Epithelial cell of esophagus (primary cell): ENCODE measurements around the gene ATRIP.
A peak's percentile ranks its signal among the peaks of the same experiment; 100 is the strongest.

Source experiments
- DNase-seq: peaks from one replicate; pipeline ENCODE4 v3.0.0; 2010; ENCODE audit warnings: low read depth
- H3K4me3 ChIP-seq: 2 replicates; pipeline ENCODE4 v1.5.1; 2011; ENCODE audit warnings: mild to moderate bottlenecking, low read length, control low read depth
- CTCF ChIP-seq: IDR thresholded peaks from 2 replicates; pipeline ENCODE4 v1.5.1; 2011; ENCODE audit warnings: low read depth, mild to moderate bottlenecking, low read length, control low read depth, inconsistent platforms; ENCODE audit not compliant: insufficient read depth; ENCODE audit errors: missing control alignments

Gene ATRIP

DNA sequence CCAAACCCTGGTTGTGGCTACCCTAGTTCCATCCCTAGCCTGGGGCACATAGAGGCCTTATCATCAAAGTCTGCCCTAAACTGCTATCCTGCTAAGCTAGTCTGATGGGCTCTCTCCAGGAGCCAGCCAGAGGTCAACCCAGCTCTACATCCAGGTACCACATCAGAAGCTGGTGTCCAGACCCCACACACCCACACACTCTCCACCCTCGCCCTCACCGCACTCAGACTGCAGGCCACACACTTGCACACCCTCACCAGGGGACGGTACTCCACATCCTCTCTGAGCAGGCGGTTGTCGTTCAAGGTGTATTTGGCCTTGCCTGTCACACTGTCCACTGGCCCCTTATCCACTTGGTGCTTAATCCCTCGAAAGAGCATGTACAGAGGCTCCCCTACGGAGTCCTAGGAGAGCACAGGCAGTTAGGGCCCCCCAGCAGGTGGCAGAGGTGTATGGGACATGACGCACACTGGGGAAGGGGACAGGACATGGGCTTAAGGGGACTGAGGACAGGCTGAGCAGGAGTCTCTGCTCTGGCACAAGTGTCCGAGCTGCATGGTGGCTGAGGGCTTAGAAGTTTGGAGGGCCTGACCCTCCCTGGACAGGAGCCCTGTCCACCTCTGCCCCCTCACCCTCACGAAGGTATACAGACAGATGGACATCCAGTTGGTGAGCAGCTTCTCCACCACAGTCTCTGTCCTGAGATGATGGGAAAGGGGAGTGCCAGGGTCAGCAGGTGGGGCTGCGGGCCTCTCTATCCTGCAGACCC, 34.7 kb upstream of the ATRIP start:
- H3K4me3 ChIP-seq: no peak overlapping the region
- no peak for TF ChIP-seq CTCF
- no peak for DNase-seq

DNA sequence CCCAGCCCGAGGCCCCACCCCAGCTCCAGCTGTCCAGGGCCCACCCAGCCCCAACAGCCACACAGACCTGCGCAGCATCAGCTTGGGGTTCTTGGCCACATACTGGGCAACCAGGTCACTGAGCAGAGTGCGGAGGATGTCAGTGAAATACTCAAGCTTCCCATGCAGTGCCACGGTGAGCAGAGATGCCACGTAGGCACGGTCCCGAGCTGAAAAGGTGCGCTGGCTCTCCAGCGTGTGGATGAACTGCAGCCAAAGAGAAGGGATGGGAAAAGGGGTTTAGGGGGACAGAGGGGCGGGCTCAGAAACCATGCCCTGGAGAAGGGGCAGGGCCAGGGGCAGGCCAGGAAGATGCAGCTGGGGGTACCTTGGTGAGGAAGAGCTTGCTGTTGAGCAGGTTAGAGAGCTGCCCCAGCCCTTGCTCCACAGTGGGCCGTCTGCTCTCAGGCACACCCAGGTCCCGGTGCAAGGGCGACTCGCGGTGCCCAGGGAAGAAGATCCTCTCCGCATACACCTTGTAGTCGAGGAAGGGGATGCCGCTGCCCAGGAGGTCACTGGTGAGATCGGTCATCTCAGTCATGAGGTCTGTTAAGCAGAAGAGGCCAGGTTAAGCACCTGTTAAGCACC, 34.0 kb upstream of the ATRIP start:
- no peak for DNase-seq
- no peak for TF ChIP-seq CTCF
- H3K4me3 ChIP-seq: no peak overlapping the region

DNA sequence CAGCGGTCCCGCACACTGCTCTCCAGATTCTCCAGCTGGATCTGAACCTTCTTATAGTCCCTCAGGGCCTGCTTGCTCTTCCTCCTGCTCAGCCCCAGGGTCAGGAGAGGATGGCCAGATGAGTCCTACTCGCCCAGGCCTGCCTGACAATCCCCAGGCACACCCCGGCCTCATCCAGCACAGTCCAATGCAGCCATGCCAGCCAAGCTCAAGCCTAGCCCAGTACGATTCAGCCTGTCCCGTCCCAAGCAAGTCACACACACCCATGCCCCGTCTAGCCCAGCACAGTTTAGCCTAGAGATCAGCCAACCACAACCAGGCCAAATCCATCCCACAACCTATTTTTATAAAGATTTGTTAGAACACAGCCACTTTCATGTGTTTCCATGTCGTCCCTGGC, 33.5 kb upstream of the ATRIP start:
- peak; percentile 37 for DNase-seq
- H3K4me3 ChIP-seq: no peak overlapping the region
- TF ChIP-seq CTCF: no peak

DNA sequence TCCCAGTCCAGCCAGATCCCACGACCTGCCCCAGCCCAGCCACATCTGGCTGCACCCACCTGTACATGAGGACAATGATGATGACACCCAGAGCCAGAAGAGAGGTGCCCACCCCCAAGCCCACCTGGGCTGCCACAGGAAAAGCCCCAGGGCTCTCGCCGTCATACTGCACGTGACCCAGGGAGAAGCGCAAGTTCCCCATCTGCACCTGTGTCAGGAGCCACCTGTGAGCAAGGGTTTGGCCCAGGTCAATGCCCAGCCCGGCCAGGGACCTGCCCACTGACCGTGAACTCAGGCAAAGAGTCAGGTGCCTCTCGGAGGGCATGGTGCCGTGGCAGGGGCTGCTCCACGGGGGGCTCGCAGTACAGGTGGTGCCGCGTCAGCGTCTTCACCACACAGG, 32.9 kb upstream of the ATRIP start:
- no peak for TF ChIP-seq CTCF
- no peak overlapping the region for H3K4me3 ChIP-seq
- DNase-seq: no peak

GRCh38 chr3:48414376-48415250, 31.9 kb upstream of the ATRIP start:
- no peak for DNase-seq
- no peak overlapping the region for H3K4me3 ChIP-seq
- TF ChIP-seq CTCF: no peak

DNA sequence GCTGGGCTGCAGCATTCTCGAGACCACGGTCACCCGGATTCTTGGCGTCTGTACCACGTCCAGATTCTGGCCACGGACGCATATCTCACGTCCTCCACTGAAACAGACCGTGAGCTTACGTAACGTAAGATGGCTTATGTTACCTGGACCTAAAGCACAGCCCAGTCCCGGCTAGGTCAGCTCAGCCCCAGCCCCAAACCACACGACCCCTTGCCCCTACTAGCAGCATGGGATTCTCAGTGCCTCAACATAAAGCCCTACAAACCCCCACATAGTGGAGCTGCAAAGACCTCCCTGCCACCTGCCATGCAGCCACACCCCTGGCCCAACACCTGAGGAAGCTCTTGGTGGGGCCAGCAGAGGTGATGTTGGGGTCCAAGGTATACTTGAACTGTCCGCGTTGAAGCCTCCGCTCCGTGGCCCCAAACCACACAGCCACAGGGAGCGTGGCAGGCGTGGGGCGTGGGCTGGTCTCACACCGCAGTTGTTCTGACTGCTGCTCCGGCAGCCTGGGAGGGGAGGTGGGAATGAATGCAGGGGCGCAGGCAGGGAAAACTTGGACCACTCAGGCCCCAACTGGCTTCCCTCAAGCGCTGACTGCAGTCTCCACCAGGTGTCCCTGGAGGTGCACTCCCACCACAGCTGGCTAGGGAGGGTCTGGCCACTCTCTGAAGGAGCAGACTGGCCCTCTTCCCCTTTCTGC, 31.1 kb upstream of the ATRIP start:
- no peak for TF ChIP-seq CTCF
- DNase-seq: no peak

More for the DNA sequence above, 31.1 kb upstream of the ATRIP start:
- no peak overlapping the region for H3K4me3 ChIP-seq
